Small intestine (tissue), 7 donors: ENCODE data around the gene CCDC3. TPM values are rescaled to one million over a fixed set of nuclear protein-coding genes. Genes with fewer than 3 reads are reported as not detected.
"Not testable (repeated sequence)": the region's sequence is repeated elsewhere in the genome, so short reads cannot be mapped to it uniquely, and the experiment has no call there.

ENCODE experiments used
- DNase-seq, 2 donors: peaks; one replicate each; pipeline versions ENCODE4 v3.0.0 to v3.0.0-alpha.2; 2013
- FAIRE-seq: peaks from 2 replicates; lab custom pipeline; 2012; peaks lifted over from hg19 to GRCh38; lab: Jason Lieb, UNC
- H3K27ac ChIP-seq, 3 donors: one replicate each; pipeline ENCODE4 v1.5.1; 2013; ENCODE audit warnings: low read length in 2 of 3, mild to moderate bottlenecking in 2 of 3, control low read depth in 1 of 3, inconsistent platforms in 1 of 3, low read depth in 1 of 3, moderate library complexity in 1 of 3
- H3K27me3 ChIP-seq, 3 donors: one replicate each; pipeline ENCODE4 v1.6.1; 2013; ENCODE audit warnings: low read length in 3 of 3, inconsistent platforms in 1 of 3; ENCODE audit not compliant: control insufficient read depth in 3 of 3, insufficient read depth in 3 of 3
- H3K36me3 ChIP-seq, 3 donors: one replicate each; pipeline ENCODE4 v1.6.1; 2013; ENCODE audit warnings: low read length in 3 of 3, inconsistent platforms in 1 of 3, low read depth in 1 of 3, mild to moderate bottlenecking in 1 of 3, moderate library complexity in 1 of 3; ENCODE audit not compliant: control insufficient read depth in 3 of 3, insufficient read depth in 2 of 3
- H3K4me1 ChIP-seq, 3 donors: one replicate each; pipeline ENCODE4 v1.6.1; 2013; ENCODE audit warnings: low read length in 2 of 3, inconsistent platforms in 1 of 3, low read depth in 1 of 3, mild to moderate bottlenecking in 1 of 3, moderate library complexity in 1 of 3; ENCODE audit not compliant: control insufficient read depth in 3 of 3, insufficient read depth in 2 of 3
- H3K4me3 ChIP-seq, 3 donors: one replicate each; pipeline ENCODE4 v1.5.1; 2013; ENCODE audit warnings: low read length in 3 of 3, control low read depth in 1 of 3, inconsistent platforms in 1 of 3, low read depth in 1 of 3, mild to moderate bottlenecking in 1 of 3, moderate library complexity in 1 of 3
- H3K9me3 ChIP-seq, 2 donors: one replicate each; pipeline ENCODE4 v1.6.1; 2013; ENCODE audit warnings: low read depth in 1 of 2, low read length in 1 of 2; ENCODE audit not compliant: control insufficient read depth in 2 of 2, insufficient read depth in 1 of 2
- WGBS, 3 donors: extraction: QIAGEN DNeasy Blood & Tissue Kit; methylation state at CpG; one replicate each; pipeline ENCODE4 v1.1.7; 2013; 5-methylcytosine and 5-hydroxymethylcytosine counted together
- polyA plus RNA-seq, 4 donors: library from polyadenylated mRNA; stranded (reverse) in 3 of 4; unstranded in 1 of 4; fragments of 200-250 nt in 3 of 4; fragments of 120-200 nt in 1 of 4; gene quantifications; one replicate each; pipeline versions ENCODE4 v1.2.1 to v1.2.3, GENCODE V29; 2013
- donor health status: healthy with polysubstance abuse.
- donor health status: control.
- donor health status: control.
- donor health status: Bipolar disorder and iron deficiency.
- donor health status: healthy.

Gene CCDC3
- polyA plus RNA-seq, 4 donors: 0.22 to 8.7 (median 4.1) TPM

DNA sequence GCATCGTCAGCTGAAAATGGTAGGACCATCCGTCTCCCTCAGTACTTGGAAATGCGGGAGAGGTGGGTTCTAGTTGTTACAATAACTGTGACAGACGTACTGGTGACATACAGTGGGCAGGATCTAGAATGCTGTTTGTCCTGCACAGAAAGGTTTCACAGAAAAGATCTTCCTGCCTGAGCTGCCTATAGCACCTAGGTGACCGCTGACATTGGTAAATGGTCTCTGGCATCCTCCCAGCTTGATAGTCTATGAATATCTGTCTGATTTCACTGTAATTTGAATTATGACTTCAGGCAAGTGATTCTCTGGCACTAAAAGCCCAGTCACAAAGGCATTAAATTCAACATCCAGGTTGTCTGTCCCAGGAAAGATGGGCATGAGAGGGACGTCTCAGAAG lies 38.2 kb upstream of the CCDC3 start:
- no peak overlapping the region for H3K27ac ChIP-seq

GRCh38 chr10:13038391-13038790 lies 36.9 kb upstream of the CCDC3 start:
- Histone ChIP-seq H3K36me3 (no peaks in the 10 kb centered on the region), H3K4me3 (no peak overlapping the region), H3K4me1 (no peaks in the 10 kb centered on the region), H3K27me3 (peaks cover 0 to 8% (median 0%) of the 10 kb centered on the region in 3 donors), H3K9me3 (no peaks in the 10 kb centered on the region), H3K27ac (no peak overlapping the region)
- FAIRE-seq (no peak), DNase-seq (no peak)
- 62 to 75% (median 67%) methylated on average over 2 of the region's 2 CpGs for WGBS, 3 donors

More for the DNA sequence above, 38.2 kb upstream of the CCDC3 start:
- no peak for FAIRE-seq
- no peaks in the 10 kb centered on the region for H3K4me1 ChIP-seq
- no peak overlapping the region for H3K4me3 ChIP-seq
- peaks cover 0 to 8% (median 0%) of the 10 kb centered on the region in 3 donors for H3K27me3 ChIP-seq
- 72 to 76% (median 74%) methylated on average over 6 of the region's 6 CpGs for WGBS, 3 donors
- no peak for DNase-seq
- no peaks in the 10 kb centered on the region for H3K9me3 ChIP-seq
- H3K36me3 ChIP-seq: no peaks in the 10 kb centered on the region

GRCh38 chr10:13037832-13038231 lies 36.3 kb upstream of the CCDC3 start:
- no peak for DNase-seq
- no peaks in the 10 kb centered on the region for H3K9me3 ChIP-seq
- WGBS, 3 donors: 82 to 92% (median 90%) methylated on average over 2 of the region's 2 CpGs
- FAIRE-seq: no peak
- no peak overlapping the region for H3K27ac ChIP-seq
- H3K4me3 ChIP-seq: no peak overlapping the region
- no peaks in the 10 kb centered on the region for H3K36me3 ChIP-seq
- peaks cover 0 to 8% (median 0%) of the 10 kb centered on the region in 3 donors for H3K27me3 ChIP-seq
- H3K4me1 ChIP-seq: no peaks in the 10 kb centered on the region

GRCh38 chr10:13036841-13037240 lies 35.3 kb upstream of the CCDC3 start:
- Histone ChIP-seq H3K27me3 (peaks cover 0 to 8% (median 0%) of the 10 kb centered on the region in 3 donors), H3K27ac (no peak overlapping the region), H3K4me3 (no peak overlapping the region), H3K9me3 (no peaks in the 10 kb centered on the region), H3K4me1 (no peaks in the 10 kb centered on the region), H3K36me3 (no peaks in the 10 kb centered on the region)
- no peak for DNase-seq
- FAIRE-seq: no peak
- 87 to 89% (median 88%) methylated on average over 4 of the region's 4 CpGs for WGBS, 3 donors

DNA sequence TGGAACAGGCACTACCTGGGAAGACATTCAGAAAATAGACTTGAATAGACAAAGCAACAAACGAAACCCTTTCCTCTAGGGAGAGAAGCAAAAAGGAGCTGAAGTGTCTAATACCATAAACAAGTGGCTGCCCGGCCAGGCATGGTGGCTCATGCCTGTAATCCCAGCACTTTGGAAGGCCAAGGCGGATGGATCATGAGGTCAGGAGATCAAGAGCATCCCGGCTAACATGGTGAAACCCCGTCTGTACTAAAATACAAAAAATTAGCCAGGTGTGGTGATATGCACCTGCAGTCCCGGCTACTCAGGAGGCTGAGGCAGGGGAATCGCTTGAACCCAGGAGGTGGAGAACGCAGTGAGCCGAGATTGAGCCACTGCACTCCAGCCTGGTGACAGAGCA lies 34.2 kb upstream of the CCDC3 start:
- H3K27me3 ChIP-seq, DNase-seq, FAIRE-seq, H3K36me3 ChIP-seq, H3K4me1 ChIP-seq, H3K27ac ChIP-seq, H3K9me3 ChIP-seq, H3K4me3 ChIP-seq: not testable (repeated sequence)
- WGBS, 3 donors: 73 to 82% (median 78%) methylated on average over 9 of the region's 9 CpGs

GRCh38 chr10:13026873-13027272 lies 25.4 kb upstream of the CCDC3 start:
- 46 to 62% (median 51%) methylated on average over 5 of the region's 5 CpGs for WGBS, 3 donors
- DNase-seq: no peak
- FAIRE-seq: no peak
- peaks cover 0 to 2% (median 0%) of the 10 kb centered on the region in 3 donors for H3K27me3 ChIP-seq
- H3K4me3 ChIP-seq: no peak overlapping the region
- H3K27ac ChIP-seq: no peak overlapping the region
- peaks cover 0 to 9% of the 10 kb centered on the region in 2 donors for H3K9me3 ChIP-seq
- H3K4me1 ChIP-seq: no peaks in the 10 kb centered on the region
- no peaks in the 10 kb centered on the region for H3K36me3 ChIP-seq

DNA sequence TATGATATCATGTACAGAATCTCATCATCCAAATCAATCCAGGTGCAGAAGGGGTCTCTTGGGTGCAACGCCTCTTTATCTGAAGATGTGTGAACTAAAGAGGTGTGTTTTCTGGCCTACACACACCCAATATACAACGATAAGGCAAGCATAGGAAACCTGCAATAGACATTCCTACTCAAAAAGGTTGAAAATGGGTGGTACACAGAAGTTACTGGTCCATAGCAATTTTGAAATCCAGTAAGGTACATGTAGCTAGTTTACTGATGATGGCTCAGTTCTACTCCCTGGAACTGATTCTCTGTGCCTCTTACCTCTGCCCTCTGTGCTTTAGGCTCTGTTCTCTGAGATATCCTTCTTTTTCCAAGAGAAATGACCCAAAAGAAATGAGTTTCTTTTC lies 22.2 kb upstream of the CCDC3 start:
- WGBS, 3 donors: 63 to 79% (median 77%) methylated on average over 2 of the region's 2 CpGs

GRCh38 chr10:13019280-13019679 lies 17.8 kb upstream of the CCDC3 start:
- Histone ChIP-seq H3K4me1 (no peaks in the 10 kb centered on the region), H3K36me3 (no peaks in the 10 kb centered on the region), H3K4me3 (no peak overlapping the region), H3K27ac (no peak overlapping the region), H3K9me3 (peaks cover 0 to 9% of the 10 kb centered on the region in 2 donors), H3K27me3 (no peaks in the 10 kb centered on the region)
- no peak for FAIRE-seq
- 67 to 76% (median 70%) methylated on average over 8 of the region's 8 CpGs for WGBS, 3 donors
- no peak for DNase-seq

More for the DNA sequence above, 22.2 kb upstream of the CCDC3 start:
- Histone ChIP-seq H3K4me1 (no peaks in the 10 kb centered on the region), H3K27ac (no peak overlapping the region), H3K27me3 (peaks cover 0 to 2% (median 0%) of the 10 kb centered on the region in 3 donors), H3K36me3 (no peaks in the 10 kb centered on the region), H3K9me3 (peaks cover 0 to 9% of the 10 kb centered on the region in 2 donors), H3K4me3 (no peak overlapping the region)
- no peak for FAIRE-seq
- DNase-seq: no peak

- DNase-seq (no peak), FAIRE-seq (no peak)
- Histone ChIP-seq H3K9me3 (peaks cover 0 to under 1% of the 10 kb centered on the region in 2 donors), H3K27ac (no peak overlapping the region), H3K4me1 (no peaks in the 10 kb centered on the region), H3K27me3 (no peaks in the 10 kb centered on the region), H3K36me3 (no peaks in the 10 kb centered on the region), H3K4me3 (no peak overlapping the region)
- 56 to 63% (median 59%) methylated on average over 3 of the region's 3 CpGs for WGBS, 3 donors
Measured at GRCh38 chr10:13018171-13018570, 16.7 kb upstream of the CCDC3 start.
